GM21786 (cell line): ENCODE measurements around the gene CERK.

ENCODE experiments used
- ATAC-seq: cut with Tn5 transposase; IDR thresholded peaks from one replicate; pipeline ENCODE4 v1.9.1; 2021; ENCODE audit not compliant: unreplicated experiment

The CERK gene

GRCh38 chr22:46703171-46703995, 34.7 kb downstream of the CERK start:
- ATAC-seq, result no peak

GRCh38 chr22:46701262-46701661, 36.8 kb downstream of the CERK start:
- no peak for ATAC-seq

DNA sequence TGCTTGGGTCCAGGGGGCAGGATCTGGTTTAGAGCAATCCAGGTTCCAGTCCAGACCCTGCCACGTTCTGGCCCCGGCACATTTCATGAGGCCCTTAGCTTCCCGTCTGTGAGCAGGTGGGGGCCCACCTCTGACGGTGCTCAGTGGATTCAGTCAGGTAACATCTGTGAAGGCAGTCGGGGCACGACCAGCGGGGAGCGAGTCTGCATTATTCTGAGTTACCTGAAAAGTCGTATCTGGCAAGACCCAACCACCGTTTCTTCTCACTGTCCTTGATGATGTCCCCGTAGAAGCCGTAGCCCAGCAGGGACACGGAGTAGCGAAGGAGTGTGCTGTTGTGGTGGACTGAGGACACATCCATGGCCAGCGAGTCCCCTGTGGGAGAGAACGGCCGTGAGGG, 39.0 kb downstream of the CERK start:
- ATAC-seq, result no peak

DNA sequence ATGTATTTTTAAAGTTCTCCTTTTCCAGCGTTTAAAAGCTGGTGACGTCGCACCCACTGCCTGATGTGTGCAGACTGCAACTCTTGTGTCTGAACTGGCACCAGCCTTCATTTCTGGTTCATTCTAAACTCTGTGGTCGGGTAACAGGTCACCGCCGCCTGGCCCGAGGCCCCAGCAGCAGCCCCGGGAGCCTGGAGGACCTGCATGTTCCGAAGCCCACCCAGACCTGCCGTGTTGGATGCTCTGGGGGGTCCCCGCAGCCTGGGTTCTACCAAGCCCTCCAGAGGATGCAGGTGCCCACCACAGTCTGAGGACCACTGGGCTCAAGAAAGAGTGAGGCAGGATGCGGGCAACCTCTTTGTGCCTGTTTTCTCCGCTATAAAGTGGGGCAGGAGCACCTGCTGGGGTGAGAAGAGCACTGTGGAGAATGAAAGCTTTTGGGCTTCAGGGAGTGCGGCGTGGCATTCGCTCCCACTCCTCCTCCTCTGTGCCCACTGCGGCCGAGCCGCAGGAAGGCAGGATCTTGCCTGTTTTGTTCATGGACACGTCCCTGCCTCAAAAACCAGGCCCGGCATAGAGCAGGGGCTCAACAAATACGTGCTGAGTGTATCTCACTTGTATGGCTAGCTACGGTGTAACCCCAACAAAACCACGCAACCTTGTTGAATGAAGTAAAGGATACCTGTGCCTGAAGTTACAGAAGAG, 40.1 kb downstream of the CERK start:
- ATAC-seq, result no peak

DNA sequence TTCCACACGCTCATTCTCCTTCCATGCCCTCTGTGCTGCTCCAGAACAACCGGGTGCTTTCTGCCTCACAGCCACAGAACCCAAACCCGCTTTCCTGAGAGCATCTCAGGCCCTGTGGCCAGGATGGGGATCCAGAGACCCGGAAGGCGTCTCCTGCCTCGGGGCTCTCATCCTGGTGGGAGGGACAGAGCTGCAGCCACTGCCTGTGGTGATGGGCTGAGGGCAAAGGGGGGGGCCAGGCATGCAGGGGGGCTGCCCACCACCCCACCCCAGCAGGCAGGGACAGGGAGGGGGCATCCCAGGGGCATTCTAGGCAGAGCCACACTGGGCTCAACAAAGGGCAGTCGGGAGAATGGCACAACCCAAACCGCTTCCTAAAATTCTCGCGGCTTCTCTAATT, 41.4 kb downstream of the CERK start:
- ATAC-seq, result no peak

DNA sequence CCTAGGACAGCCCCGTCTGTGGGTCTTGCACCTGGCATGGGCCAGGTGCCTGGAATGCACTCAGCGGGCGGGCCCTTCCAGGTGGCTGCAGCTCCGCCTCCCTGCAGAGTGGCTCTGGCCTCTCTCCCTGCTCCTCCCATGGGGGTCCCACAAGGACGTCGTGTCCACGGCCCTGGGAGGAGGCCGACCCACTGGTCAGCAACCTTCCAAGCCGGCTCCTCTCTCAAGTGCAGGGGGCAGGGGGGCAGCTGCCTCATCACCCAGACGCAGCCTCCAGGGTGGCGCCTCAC, 41.9 kb downstream of the CERK start:
- ATAC-seq, result no peak

DNA sequence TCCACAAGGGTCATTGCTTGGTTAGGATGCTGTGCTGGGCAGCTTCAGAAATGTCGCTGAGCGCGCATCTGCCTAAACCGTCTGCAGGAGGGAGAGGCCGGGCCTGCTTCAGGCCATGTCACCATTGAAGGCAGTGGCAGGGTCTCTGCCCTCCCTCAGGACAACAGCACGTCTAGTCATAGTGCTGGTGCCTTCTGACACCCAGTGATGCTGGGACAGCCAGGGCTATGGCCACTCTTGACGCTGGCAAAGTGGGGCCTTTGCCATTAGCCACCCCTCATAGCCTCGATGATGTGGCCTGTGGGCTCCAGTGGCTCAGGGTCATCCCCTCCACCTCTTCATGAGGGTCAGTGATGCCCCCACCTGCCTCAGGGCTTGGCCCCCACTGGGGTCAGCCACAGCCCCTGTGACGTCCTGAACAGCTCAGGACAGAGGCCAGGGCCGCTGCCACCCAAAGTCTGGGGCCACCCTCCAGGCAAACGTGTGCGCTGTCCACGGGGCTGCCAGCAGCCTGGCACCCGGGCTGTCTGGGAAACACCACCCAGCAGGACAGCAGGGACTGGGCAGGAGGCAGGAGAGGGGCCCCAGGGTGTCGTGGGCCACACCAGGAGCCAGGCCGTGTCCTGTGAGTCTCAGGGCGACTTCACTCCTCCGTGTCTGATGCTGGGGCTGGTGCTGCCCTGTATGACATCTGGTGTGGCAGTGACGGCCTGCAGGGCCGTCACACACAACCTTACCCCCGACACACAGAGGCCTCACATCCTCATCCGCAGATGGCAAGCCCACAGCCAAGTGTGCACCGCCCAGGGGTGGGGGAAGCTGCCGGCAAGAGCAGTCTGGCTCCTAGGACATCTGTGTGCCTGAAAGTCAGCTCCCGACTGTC, 42.5 kb downstream of the CERK start:
- no peak for ATAC-seq

- no peak for ATAC-seq
Observed at GRCh38 chr22:46694416-46695170, 43.5 kb downstream of the CERK start.

GRCh38 chr22:46693634-46694415, 44.2 kb downstream of the CERK start:
- no peak for ATAC-seq

- no peak for ATAC-seq
Observed at GRCh38 chr22:46691571-46691970, 46.5 kb downstream of the CERK start.

GRCh38 chr22:46690146-46690545, 47.9 kb downstream of the CERK start:
- no peak for ATAC-seq

DNA sequence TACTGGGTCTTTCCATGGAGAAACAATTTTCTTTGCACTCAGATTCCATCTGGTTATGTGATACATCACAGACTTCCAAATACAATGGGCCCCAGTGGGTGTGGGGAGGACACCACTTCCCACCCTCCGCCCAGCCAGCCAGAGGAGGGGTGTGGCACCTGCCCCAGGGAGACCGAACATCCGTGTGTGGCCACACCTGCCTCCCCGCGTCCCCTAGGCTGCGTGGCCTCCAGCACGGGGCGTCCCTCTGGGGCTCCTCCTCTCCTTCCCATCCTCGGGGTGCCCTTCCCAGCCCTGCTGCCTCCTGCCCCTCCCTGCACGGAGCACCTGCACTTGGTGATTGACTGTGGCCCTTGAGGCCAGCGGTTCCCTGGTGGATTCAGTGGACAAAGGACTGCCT, 49.1 kb downstream of the CERK start:
- ATAC-seq, result no peak

DNA sequence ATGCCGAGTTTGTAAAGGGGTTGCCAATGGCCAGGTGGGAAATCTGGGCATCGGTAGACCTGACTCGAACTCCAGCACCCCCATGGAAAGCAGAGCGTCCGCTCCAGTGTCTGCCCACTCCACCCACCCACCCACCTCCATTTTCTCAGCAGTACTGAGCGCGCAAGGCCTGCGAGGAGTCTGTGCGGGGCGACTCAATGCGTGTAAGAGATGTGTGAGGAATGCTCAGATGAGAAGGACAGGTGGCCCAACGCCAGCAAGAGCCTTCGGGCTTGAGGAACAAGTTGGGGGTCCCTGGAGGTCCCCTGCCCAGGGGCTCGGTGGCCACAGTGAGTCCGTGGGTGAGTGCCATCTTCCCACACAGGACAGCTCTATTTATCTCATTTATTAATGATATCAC, 50.6 kb downstream of the CERK start:
- ATAC-seq, result no peak

GRCh38 chr22:46687048-46687444, 51.0 kb downstream of the CERK start:
- no peak for ATAC-seq

- ATAC-seq, result no peak
Observed at GRCh38 chr22:46686221-46687047, 51.6 kb downstream of the CERK start.

- peak; percentile 84 for ATAC-seq
Observed at GRCh38 chr22:46684706-46685105, 53.3 kb downstream of the CERK start.

DNA sequence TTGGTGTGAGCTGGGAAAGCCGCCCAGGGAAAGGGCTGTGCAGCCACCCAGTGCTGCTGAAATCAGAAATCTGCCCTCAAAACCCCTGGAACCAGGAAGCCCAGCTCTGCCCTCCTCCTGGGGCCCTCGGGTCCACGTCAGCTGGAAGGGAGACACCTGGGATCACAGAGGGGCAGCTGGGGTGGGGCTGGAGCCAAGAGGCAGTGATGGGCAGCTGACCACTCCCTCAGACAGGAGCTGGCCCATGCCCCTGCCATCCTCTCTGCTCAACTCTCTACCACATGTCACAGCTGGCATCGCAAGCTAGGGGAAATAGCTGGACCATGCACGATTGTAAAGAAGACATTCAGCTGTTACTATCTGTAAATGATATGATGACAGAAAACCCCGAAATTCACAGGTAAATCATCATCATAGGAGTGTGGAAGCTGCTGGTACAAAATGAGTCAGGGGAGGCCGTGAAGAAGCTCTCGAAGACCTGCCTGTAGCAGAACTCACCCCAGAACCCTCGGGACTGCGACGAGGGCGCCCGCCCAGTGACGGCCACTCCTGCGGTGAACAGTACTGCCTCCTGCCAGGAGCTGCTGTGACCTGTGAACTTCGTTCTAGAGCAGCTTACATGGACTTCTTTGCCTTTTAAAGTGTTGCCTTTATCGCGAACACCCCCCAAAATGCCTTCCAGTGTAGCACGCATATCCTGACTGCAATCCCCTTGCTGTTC, 55.9 kb downstream of the CERK start:
- ATAC-seq, result no peak

GRCh38 chr22:46681010-46681409, 57.0 kb downstream of the CERK start:
- no peak for ATAC-seq
